ENCODE data around the gene FCGR2B.
"Not testable (repeated sequence)": the region's sequence is repeated elsewhere in the genome, so short reads cannot be mapped to it uniquely, and the experiment has no call there.

The FCGR2B gene

DNA sequence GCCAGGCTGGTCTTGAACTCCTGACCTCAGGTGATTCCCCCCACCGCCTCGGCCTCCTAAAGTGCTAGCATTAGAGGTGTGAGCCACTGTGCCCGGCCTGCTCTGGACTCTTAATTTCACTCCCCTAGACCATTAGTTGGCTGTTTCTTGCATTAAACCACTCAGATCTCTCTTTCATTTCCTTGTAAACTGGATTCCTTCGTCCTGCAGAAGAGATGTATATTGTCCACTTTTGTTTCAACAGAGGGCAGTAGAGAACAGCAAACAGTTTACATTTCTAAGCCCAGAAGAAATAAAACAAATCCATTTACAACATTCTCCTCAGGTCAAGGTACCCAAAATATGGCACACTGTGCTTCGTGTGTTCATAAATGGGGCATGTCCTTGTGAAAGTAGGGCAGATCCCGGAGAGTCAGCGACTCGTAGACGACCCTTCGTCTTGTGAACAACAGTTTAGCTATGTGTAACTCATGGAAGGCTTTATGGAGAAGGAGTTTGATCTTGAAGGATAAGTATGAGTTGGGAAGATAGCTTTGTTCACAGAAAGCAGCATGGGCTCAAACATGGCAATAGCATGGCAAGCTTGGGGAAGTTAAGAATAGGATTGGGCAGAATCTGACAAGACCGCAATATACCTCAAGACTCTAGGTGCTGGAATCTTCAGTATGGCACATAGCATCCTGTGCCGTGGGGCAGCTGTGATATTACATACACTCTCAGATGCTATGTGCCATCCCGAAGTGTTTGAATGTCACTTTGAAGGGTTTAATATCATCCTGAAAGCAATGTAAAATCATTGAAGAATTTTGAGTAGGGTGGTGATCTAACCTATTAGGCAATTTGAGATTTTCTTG lies 15.2 kb upstream of the FCGR2B start:
- DNase-seq, result not testable (repeated sequence)

DNA sequence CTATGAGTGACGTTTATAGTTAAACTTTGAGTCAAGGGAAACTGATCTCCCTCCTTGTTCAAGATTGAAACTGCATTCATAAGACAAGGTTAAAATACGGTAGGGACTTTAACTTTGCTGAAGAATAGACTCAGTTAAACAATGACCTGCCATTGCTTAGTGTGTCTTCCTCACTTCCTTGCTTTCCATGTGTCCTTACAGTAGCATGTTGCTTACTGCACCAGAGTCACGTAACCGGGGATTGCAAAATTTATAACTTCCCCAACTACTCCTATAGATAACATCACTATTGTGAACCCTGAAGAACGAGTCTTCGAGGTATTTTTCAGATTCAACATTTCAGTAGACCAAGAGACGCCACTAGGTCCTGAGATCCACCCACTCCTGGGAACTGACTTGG lies 9.4 kb upstream of the FCGR2B start:
- DNase-seq, result not testable (repeated sequence)

DNA sequence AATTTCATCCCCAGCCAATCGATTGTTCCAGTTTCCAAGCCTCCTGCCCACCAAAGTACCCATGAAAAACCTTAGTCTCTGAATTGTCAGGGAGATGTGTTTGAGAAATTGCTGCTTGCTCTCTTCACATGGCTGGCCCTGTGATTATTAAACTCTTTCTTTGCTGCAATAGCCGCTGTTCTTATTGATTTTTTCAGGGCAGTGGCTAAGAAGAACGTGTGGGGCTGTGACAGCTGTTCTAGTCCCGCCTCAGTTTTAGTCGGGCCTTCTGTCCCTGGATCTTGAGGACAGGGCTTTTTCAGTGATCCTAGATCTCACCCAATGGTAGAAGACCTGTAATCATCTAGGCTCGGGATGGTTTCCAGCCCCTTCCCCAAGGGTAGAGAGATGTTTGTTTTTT lies 9.0 kb upstream of the FCGR2B start:
- DNase-seq, result not testable (repeated sequence)

DNA sequence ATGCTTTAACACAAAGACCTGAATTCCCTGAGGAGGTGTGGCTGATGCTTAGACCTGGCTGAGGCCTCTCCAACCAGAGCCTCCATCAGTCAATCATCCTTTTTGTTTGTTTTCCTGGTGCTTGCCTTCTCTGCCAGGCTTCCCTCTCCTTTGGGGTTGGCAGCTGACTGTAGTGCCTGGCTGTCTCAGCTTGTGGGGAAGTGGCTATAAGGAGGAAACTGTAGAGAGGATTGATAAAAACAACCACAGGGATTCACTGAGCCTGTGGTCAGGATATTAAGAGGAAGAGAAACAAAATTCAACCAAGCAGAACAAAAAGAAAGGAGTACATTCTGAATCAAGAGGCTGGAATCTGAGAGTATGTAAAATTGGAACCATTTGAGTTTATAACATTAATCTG lies 4.4 kb upstream of the FCGR2B start:
- not testable (repeated sequence) for DNase-seq

DNA sequence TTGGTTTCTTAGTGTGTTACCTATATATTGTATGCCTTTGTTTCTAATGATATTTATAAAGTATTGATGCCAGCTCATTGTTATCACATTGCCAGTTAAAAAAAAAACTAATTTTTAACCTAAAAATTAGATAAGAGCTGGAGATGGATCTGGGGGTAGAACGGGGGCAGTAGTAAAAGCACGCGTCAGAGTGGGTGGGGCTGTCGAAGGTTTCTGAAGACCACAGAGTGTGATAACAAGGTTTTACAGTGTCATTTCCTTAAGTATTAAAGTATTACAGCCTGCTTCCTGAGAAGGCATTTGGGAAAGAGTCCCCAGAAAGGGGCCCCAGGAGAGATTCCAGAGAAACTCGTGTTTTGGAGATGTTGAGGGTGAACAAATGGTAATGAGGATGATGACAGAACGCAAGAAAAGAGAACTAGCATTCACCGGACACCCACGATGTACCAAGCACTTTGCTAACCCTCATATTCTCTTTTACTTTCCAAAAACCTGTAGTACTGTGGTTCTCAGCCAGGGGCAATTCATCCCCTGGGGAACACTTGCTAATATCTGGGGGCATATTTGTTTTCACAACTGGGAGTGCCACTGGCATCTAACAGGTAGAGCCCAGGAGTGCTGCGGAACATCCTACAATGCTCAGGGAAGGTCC lies 1.2 kb upstream of the FCGR2B start:
- DNase-seq, result not testable (repeated sequence)

DNA sequence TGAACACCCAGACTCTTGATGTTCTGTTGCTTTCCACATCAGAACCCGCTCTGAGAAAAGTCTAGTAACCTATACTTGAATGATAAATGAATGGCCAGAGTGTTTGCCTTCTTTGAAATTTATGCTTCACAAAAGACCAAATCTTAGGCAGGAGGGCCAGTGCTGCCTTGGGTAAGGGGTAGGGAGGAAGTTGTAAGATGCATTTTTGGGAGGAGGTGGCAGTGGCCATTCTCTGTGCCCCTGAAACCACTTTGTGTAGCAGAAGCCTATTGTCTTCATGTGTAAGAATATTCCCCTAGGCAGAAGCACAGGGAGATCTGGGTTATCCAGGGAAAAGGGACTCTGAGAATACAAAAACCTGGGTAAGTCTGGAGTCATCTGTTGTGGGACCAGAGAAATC lies 626 bp downstream of the FCGR2B start:
- DNase-seq, result not testable (repeated sequence)

DNA sequence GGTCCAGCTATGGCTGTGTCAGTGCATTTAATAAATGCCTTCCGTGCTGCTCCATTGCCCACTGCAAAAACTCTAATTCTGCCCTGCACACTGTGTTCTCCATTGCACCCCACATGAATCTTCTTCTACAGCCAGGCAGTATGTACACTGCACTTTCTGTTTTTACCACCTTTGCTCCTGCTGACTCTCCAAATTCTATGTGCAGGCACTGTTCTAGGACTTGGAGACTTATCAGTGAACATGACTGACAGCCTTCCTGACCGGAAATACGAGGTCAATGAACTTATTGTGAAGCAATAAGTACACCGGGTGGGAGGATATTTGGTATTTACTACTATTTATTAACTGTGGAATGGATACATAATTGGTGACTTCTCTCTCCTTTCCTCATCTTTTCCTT lies 1.7 kb downstream of the FCGR2B start:
- not testable (repeated sequence) for DNase-seq

DNA sequence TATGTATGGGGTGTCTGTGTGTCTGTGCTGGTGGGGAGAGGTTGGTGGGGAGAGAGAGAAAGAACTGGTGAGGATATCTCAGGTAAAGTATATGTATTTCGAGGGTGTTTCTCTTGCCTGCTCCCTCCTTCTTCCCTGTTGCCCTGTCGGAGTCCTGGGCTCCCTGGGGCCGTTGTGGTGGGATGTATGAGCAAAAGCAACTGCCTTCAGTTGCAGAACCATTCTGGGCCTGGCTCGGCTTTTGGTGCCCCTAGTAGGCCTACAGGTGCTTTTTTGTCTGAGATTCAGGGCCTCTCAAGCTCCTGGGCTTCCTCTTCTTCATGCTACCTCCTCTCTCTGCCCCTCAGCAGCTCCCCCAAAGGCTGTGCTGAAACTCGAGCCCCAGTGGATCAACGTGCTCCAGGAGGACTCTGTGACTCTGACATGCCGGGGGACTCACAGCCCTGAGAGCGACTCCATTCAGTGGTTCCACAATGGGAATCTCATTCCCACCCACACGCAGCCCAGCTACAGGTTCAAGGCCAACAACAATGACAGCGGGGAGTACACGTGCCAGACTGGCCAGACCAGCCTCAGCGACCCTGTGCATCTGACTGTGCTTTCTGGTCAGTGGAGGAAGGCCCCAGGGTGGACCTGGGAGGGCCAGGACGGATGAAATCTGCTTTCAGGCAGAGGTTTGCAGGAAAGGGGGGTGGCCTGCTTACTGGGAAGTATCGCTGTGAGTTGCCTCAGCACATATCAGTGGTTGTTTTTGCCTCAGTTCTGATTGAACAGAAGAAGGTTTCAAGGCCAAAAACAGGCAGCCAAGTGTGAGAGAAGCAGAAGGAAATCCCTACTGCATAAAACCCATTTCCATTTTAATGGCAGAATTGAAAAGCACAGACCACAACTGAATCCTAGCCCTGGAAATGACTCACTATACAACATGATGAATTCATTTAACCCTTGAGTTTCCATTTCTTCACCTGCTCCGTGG lies 8.4 kb downstream of the FCGR2B start:
- not testable (repeated sequence) for DNase-seq

DNA sequence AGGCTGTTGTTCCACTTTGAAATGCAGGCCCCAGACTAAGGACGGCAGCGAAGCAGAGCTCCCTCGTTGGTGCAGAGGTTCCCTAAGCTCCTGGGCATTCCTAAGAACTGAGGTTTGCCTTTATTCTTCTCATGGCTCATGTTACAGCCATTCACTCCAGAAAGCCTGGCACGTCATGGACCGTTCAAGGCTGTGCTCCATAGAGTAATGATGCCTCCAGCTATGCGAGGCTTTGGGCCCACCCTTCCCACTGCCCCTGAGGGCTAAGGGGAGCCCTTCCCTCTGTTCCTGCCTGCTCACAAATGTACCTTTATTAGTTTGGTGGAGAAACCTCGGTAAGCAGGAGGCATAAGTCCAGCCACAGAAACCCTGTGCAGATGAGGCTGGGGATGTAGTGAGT lies 10.5 kb downstream of the FCGR2B start:
- DNase-seq, result not testable (repeated sequence)

DNA sequence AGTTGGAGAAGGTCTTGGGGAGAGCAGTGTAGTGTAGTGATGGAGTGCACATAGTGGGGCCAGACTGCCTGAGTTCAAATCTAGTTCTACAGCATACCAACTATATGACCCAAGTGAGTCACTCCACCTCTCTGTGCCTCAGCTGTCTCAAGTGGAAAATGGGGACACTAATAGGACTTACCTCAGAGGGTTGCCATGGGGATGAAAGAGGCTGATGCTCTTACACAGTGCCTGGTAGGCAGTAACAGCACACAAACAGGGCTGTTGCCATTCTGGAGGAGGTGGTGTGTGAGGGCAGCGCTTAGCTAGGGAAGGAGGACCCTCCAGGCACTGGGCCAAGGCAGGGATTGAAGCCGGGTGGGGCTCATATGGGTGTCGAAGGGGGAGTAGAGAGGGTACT lies 11.5 kb downstream of the FCGR2B start:
- not testable (repeated sequence) for DNase-seq

DNA sequence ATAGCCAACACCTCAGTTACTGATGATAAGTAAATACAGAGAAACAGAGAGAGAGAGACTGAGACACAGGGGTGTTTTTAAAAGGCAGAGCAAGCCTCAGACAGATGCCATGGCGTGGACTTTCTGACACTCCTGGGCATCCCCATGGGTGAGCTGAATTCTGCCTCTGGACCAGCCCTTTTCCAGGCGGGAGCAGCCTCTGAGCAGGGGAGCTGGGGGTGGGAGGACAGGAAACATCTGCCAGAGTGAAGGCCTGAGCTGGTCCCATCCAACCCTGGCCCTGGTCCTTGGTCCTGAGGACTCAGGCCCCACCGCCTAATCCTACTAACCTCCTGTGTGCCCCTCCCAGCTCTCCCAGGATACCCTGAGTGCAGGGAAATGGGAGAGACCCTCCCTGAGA lies 12.0 kb downstream of the FCGR2B start:
- DNase-seq, result not testable (repeated sequence)

DNA sequence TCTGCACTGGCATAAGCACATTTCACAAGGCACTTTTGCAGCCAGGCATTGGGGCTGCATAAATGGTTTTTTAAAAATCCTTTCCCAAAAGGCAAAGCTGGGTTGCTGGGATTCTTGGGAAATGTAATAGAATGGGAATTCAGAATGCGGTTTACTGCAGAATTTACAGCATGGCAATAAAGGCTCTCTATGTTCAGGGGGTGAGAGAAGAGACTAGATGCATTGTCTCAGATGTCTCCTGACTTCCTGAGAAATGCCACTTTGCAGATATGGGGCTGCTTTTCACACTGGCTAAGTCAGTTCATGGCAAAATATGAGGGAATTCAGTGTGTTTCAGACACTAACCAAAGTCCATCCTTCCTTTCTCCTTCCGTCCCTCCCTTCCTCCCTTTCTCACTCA lies 13.5 kb downstream of the FCGR2B start:
- no peak for DNase-seq

DNA sequence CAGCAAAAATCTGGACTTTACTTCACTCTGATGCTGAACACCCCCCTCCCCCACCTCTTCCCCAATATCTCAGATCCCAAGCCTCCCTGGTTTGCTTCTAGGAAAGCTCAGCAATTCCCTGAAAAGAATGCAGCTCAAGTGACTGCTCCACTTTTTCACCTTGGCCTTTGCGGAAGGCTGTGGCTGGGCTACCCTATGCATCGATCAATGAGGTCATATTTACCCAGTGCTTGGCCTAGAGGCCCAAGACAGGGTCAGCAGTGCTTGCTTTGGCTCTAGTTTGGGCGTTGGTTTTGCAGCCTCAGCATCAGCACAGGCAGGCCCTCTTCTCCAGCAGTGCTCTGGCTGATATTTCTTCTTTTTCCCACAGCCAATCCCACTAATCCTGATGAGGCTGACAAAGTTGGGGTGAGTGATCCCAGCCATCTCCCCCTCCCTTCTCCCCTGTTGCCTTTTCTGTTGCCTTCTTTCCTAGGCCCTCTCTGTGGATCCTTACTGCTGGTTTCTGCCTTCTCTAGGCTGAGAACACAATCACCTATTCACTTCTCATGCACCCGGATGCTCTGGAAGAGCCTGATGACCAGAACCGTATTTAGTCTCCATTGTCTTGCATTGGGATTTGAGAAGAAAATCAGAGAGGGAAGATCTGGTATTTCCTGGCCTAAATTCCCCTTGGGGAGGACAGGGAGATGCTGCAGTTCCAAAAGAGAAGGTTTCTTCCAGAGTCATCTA lies 14.2 kb downstream of the FCGR2B start:
- DNase-seq, result no peak

DNA sequence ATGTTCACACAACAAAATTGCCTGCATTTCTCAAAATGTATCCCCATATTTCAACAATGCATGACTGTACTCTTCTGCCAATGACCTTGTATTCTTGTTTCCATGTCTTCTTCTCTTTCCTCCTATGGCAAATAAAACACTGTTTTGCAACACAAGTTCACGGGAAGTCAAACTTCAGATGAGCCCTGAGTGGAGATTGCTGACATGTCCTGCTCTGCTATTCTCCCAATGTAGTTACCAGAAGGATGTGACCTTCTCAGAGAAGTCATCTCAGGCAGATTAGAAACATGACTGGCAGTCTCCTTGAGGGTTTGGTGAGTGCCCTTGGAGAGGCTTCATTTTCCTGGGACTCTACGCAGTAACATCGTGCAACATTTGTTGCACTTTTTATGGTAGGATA lies 15.6 kb downstream of the FCGR2B start:
- no peak for DNase-seq

DNA sequence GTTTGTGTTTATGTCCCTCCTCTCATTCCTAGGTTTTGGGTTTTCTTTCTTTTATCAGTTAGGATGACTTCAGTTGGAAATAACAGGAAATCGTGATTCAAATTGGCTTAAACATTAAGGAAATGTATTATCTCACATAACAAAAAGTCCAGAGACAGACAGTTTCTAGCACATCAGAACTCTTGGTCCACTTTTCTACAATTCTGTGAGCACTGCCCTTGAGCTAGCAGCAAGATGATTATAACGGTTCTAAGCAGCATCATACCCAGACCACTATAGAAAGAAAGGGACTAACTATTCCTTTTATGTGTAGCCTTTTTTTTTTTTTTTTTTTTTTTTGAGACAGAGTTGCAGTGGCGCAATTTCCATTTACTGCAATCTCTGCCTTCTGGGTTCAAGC lies 18.9 kb downstream of the FCGR2B start:
- no peak for DNase-seq

DNA sequence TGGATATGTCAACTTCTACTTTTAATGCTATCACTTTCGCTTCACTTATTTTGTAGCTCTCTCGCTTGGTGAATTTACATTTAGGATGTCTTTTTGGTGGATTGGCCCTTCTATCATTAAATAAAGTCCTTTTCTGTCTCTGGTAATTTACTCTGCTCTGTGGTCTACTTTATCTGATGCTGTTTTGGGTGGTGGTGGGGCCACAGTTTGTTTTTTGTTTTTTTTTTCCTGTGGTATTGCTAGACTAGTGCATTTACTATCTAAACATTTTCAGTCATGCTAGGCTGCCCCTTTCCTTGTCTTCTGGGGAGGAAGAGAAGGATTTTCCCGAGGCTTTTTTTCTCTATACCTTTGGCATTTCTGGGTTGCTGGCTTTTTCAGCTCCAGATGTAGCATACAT lies 26.0 kb downstream of the FCGR2B start:
- no peak for DNase-seq

DNA sequence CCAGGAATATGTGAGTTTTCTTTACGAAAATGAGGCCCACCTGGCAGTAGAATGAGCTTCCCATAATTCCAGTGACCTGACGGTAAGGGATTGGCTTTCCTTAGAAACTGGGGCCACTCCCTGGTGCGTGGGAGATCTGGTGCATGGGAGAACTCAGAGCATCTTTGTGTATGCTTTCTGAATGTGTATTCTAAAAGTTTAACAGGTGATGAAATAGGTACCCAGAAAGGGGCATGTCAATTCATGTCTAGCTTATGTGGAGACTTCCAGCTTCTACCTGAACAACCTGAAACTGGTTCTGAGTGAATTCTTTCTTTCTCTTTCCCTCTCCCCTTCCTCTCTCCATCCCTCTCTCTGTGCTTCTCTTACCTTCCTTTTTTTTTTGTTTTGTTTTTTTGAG lies 28.9 kb downstream of the FCGR2B start:
- DNase-seq, result no peak

DNA sequence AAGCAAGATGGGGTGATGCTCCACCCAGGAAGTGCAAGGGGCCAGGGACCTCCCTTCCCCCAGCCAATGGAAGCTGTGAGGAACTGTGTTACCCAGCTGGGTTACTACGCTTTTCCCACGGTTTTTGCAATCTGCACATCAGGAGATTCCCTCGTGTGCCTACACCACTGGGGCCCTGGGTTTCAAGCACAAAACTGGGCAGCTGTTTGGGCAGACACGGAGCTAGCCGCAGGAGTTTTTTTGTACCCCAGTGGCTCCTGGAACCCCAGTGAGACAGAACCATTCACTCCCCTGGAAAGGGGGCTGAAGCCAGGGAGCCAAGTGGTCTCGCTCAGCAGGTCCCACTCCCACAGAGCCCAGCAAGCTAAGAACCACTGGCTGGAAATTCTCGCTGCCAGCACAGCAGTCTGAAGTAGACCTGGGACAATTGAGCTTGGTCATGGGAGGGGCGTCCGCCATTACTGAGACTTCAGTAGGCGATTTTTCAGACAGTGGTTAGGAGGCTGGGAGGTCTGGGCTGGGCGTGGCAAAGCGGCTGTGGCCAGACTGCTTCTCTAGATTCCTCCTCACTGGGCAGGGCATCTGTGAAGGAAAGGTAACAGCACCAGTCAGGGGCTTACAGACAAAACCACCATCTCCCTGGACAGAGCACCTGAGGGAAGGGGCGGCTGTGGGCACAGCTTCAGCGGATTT lies 30.2 kb downstream of the FCGR2B start:
- DNase-seq, result not testable (repeated sequence)

DNA sequence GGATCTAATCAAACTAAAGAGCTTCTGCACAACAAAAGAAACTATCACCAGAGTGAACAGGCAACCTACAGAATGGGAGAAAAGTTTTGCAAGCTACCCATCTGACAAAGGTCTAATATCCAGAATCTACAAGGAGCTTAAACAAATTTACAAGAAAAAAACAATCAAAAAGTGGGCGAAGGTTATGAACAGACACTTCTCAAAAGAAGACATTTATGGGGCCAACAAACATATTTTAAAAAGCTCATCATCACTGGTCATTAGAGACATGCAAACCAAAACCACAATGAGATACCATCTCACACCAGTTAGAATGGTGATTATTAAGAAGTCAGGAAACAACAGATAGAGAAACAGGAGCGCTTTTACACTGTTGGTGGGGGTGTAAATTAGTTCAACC lies 35.4 kb downstream of the FCGR2B start:
- DNase-seq, result not testable (repeated sequence)

DNA sequence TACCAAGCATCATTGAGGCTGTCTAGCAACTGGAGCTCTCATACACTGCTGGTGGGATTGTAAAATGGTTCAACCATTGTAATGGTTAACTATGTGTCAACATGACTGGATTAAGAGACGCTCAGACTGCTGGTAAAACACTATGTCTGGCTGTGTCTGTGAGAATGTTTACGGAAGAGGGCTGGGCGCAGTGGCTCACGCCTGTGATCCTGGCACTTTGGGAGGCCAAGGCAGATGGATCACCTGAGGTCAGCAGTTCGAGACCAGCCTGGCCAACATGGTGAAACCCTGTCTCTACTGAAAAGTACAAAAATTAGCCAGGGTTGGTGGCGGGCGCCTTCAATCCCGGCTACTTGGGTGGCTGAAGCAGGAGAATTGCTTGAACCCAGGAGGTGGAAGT lies 39.3 kb downstream of the FCGR2B start:
- no peak for DNase-seq

DNA sequence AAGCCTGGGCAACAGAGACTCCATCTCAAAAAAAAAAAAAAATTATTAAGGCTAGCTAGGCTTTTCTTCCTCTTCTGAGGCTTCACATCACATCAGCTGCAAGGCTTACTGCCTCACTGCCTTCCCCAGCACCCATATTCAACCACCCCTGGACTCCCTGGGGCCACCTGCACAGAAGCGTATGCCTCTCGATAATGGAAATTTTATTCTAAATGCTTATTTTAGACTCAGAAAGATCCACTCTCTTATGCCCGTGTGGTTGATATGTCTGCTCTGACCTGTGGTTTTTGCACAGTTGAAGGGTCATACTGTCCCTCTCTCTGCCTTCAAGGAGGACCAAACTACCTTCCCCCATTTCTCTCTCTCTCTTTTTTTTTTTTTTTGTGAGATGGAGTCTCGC lies 42.6 kb downstream of the FCGR2B start:
- DNase-seq, result no peak

DNA sequence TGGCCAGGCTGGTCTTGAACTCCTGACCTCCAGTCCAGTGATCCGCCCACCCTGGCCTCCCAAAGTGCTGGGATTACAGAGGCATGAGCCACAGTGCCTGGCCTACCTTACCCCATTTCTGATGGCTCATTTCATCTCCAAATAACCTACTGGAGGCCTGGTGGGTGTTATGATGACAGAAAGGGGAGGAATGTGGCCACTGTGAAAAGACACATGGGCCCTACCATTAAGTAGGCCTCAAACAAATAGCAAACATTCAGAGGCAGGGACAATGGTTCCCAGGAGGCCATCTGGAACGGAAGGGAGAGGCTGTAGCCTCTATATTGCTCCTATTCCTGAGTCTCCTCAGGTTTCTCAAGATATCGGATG lies 43.2 kb downstream of the FCGR2B start:
- DNase-seq, result no peak
